ENCODE results near the gene TBC1D16. TPM values are rescaled to one million over a fixed set of nuclear protein-coding genes. Genes with fewer than 3 reads are reported as not detected.

Gene TBC1D16
- total RNA-seq, 1 donor: 37.8 TPM

DNA sequence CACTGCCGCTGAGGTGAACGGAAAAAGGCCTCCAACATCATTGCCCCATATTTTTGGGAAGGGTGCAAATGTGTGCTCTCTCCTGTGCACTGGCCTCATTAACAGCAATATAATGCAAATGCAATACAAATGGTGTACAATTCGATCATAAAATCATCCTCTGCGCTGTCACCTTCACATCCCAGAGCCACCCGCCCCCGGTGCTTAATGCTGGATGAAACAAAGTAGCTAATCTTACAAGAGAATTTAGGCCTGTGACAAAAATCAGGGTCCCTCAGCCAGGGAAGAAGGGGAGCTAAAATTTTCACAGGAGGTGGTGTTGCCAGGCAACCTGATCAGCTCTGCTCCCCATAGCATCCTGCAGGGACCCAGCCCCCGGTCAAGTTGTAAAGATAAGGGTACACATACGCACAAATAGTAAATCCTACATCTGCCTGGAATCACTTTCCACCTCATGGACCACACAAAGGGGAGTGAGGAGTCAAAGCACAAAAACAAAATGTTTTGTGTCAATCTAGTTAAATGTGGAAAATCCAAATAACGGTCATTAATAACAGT is 3.0 kb downstream of the TBC1D16 start:
- no peak overlapping the region for H3K4me3 ChIP-seq (ENCODE audit: low read depth, low read length)
- DNase-seq (ENCODE audit: low read depth): no peak
- no peak for TF ChIP-seq CTCF (IDR thresholded peaks at IDR 0.05; ENCODE audit: insufficient read depth, low read length)

- no peak overlapping the region for H3K4me3 ChIP-seq (ENCODE audit: low read depth, low read length)
- TF ChIP-seq CTCF (IDR thresholded peaks at IDR 0.05; ENCODE audit: insufficient read depth, low read length): no peak
- DNase-seq (ENCODE audit: low read depth): no peak
Measured at GRCh38 chr17:80031691-80032430, 3.8 kb downstream of the TBC1D16 start.

DNA sequence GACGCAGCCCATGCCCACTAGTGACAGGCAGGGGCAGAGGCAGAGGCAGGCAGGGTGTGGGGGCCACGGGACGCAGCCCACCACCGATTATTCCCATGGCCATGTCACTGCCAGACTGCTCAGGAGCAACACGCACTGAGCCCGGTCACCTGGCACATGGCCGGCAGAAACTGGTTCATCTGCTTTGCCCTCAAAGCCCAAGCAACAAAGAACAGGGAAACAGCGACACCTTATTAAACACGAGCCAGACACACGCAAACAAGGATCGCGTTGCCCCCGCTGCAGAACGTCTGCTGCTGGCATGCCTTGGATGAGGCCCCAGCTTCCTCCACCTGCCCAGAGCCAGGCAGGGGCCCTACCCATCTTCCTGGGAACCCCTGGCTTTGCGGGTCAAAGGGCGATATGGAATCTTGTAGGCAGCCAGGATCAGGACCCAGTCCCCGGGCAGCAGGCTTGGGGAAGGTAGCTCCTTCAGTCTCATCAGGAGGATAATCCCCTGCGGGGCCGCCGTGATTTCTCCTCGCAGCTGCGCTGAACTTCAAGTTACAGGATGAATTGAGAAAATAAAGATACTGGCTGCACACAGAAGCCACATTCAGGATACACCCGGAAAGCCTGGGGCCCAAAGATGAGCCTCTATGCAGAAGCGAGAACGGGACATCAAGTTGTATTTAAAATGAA is 4.8 kb downstream of the TBC1D16 start:
- H3K4me3 ChIP-seq (ENCODE audit: low read depth, low read length): no peak overlapping the region
- no peak for DNase-seq (ENCODE audit: low read depth)
- TF ChIP-seq CTCF (IDR thresholded peaks at IDR 0.05; ENCODE audit: insufficient read depth, low read length): no peak

- DNase-seq (ENCODE audit: low read depth): peak; percentile 82
- peak overlapping the region; percentile 19 for H3K4me3 ChIP-seq (ENCODE audit: low read depth, low read length)
- no peak for TF ChIP-seq CTCF (IDR thresholded peaks at IDR 0.05; ENCODE audit: insufficient read depth, low read length)
Measured at GRCh38 chr17:80029258-80029974, 6.3 kb downstream of the TBC1D16 start.

- TF ChIP-seq CTCF (IDR thresholded peaks at IDR 0.05; ENCODE audit: insufficient read depth, low read length): no peak
- DNase-seq (ENCODE audit: low read depth): no peak
- no peak overlapping the region for H3K4me3 ChIP-seq (ENCODE audit: low read depth, low read length)
Measured at GRCh38 chr17:80028030-80028429, 7.6 kb downstream of the TBC1D16 start.

DNA sequence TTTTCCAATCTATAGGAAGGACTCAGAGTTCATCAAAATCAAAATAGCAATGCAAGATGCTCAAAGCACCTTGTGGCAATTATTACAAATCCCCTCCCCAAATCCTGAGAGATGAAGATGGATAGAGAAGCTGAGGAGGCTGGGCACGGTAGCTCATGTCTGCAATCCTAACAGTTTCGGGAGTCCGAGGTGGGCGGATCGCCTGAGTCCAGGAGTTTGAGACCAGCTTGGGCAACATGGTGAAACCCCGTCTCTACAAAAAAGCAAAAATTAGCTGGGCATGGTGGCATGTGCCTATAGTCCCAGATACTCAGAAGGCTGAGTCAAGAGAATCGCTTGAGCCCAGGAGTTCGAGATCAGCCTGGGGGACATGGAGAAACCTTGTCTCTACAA is 8.6 kb downstream of the TBC1D16 start:
- DNase-seq (ENCODE audit: low read depth): no peak
- no peak overlapping the region for H3K4me3 ChIP-seq (ENCODE audit: low read depth, low read length)
- no peak for TF ChIP-seq CTCF (IDR thresholded peaks at IDR 0.05; ENCODE audit: insufficient read depth, low read length)

Data from fibroblast of the aortic adventitia (primary cell).